Right hindlimb (tissue), 1 donor: ENCODE data around the gene SYTL3.
A peak's percentile ranks its signal among the peaks of the same experiment; 100 is the strongest.
"Not testable (repeated sequence)": the region's sequence is repeated elsewhere in the genome, so short reads cannot be mapped to it uniquely, and the experiment has no call there.

Experiments used
- DNase-seq: peaks from one replicate; pipeline ENCODE4 v3.0.0-alpha.2; 2018

Gene SYTL3

DNA sequence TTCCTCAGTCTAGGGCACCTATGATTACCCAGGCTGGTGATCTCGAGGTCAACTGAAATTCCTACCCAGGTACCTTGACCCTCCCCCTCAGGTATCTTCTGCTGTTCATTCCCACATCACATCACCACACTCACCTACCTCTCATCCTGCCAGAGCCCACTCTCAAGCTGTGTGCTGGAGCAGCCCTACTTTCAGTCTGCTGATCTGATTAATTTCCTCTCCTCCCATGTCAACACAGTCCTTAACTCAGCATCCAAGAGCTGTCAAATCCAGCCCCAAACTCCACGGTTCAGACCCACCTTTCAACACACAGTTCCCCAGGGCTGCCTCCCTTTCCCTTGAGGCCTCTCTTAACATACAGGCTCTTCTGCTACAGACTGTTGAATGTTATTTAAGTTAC lies 126.9 kb downstream of the SYTL3 start:
- no peak for DNase-seq

DNA sequence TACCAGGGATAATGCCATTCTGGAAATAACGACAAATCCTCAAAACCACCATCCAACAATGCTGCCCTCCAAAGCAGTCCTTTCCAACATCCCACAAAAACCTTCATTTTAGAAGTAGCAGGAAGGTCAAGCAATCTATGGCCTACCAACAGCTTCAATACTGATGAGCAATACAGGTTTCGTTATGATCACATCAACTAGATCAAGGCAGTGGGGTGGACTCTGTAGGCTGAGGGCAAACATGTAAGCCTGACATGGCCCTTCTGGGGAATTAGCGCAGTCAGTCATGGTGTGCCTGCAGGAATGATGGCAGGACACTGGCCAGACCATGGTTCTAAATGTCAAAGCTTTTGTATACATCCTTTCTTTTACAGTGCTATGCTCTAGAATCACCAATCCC lies 127.7 kb downstream of the SYTL3 start:
- DNase-seq: no peak

DNA sequence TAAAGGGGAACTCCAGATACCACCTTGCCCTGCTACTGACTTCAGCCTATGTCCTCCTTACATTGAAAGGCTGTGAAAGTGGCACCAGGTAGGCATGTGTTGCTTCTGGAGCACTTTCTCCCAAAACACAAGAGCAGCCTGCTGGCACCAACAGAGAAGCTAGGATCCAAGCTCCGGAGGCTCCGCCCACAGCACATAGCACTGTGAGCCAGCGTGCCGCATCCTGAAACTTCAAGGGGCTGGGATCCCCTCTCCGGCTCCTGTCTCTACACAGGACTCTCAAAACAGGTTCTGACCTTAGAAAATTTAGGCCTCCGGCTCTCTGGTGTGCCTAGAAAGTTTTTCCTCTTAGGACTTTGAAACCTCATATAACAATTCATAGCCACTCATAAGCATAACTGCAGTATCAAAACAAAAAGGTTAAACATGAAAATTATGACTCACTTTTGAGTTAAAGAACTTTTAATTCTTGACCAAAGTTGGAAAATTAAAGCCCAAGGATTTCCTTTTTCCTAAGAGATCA lies 128.2 kb downstream of the SYTL3 start:
- no peak for DNase-seq

DNA sequence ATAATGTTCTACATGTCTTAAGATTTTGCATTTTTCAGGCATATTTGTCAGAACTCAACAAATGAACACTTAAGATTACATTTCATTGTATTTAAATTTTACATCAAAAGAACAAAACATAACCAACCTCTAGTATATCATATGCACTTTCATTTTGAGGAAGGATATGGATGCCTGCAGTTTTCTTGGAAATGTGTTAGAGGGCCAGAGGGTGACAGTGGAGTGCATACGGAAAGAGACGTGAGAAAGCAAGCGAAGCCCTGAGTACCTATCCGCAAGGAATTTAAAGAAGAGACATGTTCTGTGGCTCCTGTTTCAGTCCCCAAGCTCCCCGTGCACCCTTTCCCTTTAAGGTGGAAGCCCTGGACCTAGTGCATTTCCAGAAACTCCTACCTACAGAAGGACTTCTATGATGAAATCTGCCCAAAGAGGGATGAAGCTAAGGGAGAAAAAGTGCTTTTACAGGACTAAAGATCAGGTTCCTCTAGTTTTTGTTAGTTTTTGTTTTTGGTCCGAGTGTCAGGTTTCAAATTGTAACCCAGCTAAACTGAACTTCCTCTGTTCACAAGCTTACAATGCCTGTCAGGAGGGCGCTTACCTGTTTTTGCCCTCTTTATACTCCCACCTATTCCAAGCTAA lies 130.5 kb downstream of the SYTL3 start:
- DNase-seq: no peak

DNA sequence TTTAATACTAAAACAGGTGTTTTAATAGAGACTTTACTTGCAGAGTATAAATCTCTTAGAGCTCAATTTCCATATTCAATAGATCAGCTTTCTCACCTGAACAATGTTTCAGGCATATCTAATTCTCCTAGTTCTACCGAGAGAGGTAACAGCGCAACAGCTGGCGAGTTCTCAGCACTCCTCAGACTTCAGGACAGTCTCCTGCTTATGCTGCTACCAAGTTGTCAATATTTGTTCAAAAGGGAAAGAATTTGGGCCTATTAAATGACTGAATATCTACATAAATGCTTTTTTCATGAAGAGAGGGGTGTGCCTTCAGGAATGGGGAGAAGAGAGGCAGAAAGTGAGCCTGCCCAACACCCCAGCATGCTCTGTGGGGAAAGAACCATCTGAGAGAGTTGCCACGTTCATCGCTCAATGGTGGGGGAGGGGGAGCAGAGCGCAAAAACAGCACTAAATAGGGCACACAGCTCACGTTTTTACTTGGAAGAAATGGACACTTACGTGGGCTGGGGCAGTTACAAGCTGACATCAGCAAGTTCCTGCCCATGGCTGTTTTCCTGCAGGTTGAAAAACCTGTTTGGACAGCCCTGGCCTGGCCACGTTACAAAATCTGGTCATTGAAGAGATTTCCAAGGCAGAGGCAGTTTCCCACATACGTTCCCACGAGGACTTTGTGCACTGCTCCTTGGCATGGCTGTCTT lies 131.3 kb downstream of the SYTL3 start:
- DNase-seq: no peak

DNA sequence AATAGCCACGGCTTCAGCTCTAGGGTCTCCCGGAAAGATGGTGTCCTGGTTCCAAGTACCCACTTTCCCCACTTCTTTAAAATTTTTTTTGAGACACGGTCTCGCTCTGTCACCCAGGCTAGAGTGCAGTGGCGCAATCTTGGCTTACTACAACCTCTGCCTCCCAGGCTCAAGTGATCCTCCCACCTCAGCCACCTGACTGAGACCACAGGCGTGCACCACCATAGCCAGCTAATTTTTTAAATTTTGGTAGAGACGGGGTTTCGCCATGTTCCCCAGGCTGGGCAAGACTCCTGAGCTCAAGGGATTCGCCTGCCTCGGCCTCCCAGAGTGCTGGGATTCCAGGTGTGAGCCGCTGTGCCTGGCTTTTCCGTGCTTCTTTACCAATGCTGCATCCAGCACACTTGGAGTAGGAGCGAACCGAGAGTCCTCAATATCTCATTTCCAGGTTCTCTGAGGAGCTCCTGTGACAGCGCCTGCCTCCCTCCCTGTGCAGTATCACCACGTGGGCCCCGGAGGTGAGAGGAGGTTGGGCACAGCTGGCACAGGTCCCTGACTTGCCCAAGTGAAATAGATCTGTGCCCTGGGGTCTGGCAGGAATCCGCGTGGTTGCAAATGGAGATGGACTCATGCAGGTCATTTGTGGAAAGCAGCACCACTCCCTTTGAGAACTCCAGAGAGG lies 132.0 kb downstream of the SYTL3 start:
- no peak for DNase-seq

DNA sequence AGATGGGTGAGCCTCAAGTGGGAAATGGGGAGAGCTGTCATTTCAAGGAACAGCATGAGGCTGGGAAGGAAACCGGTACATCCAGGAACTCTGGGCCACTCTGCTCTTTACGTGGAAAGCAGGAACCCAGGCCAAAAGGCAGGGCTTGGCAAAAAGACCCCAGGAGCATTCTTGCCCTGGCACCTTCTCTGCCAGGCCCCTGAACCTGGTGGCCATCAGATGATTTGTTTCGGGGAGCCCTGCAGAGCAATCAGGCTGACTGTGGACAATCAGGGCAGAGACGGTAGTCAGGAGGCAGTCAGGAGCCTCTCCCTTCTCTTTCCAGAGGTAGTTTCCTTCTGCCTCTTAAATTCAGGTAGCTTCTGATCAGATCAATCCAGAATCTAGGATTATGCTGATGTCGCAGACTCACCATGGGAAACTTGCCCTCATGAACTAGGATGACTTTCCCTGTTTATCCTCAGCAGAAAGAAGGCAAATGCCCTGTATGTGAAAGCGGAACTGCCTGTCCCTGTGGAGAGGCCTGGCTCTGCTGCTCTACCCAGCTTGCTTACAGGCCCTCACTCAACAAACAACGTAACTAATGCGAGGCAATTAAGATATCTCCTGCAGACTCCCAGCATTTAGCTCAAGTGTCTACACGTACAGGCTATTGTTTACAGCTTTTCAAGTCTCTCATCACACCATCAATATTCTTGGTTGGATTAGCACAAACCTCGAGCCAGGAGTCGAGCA lies 132.7 kb downstream of the SYTL3 start:
- DNase-seq: no peak

DNA sequence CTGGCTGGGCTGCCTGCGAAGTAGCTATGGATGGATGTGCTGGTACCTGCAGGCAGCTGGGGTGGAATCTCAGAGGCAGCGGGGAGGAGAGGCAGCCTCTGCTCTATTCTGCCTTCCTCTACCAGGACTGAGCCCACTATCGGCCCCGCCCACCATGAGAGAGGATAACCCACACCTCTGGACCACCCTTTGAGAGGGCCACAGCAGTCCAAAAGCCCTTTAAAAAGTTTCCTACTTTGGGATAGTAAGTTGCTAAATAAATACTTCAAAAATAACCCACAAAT lies 133.3 kb downstream of the SYTL3 start:
- no peak for DNase-seq

DNA sequence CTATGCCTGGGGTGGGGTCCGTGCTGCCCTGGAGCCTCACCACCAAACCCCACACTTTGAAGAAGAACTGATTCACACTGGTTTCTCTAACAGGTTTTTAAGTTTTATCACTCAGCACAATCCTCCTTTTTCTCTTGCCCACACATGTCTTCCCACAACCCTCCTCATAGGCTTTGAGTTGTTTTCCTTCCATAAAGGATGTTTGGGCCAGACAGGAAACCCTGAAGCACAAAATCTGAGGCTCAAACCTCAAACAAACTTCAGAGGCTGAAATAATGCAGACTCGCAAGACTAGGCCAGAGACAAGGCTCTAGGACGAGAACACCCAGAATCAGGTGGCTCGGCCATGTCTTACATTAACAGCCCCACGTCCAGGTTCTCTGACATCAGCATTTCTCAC lies 134.0 kb downstream of the SYTL3 start:
- no peak for DNase-seq

DNA sequence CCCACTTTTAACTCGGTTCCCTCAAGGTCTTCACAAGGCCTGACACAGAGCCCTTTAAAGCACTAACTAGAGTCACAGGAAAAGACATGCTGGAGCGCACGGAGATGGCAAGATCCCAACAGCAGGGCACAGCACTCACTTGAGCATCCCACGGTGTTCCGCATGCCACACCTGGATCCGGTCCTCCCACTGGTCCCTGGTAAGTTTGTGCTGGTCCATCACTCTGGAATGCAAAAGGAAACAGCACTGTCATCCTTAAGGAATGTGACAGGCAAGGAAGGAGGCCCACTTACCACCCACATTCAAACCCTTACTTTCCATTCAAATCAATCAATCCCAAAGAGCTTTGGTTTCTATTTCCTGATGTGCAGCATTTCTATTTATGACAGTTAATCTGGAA lies 134.7 kb downstream of the SYTL3 start:
- no peak for DNase-seq

DNA sequence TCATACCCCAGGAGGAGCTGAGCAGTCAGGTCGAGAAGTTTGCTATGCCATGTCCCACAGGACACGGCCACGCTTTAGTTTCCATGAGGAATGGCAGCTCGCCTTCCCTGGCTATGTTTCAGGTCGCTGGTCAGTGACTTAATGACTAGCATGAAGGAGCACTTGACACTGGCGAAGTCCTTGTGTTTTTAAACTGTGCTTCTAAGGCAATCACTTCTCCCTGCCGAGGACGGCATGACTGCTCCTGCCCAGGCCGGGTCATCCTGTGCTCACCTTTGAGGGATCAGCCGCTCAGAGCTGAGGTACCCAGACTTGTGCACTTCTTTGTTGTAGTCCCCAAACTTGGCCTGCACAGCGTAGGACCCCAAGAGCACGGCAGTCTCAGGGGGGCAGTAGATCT lies 135.2 kb downstream of the SYTL3 start:
- DNase-seq: no peak

DNA sequence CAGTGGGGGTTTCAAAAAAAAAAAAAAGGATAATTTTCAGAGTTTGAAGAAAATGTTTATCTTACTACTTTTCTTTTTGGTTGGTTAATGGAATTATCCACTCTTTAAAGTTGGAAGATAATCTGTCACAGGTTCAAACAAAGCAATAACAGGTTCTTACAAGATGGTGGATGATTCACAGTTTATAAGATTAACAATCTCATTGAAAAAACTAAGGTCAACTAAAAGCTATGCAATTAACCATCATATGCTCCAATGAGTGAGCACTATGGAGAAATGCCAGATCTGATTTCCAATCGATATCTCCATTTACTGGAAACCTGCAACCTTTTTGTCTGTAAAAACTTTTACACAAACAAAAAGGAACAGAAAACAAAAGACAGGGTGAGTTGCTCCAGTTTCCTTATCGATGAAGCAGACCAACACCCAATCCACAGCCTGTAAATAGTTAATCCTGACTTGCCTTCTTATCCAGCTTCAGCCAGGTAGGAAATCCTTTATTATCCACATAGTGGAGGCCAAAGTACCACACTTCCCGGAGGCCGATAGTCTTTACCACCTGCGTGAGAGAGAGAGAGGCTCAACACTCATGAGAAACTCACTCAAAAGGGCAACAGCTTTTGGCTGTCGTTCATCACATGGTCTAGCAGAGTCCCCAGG lies 136.9 kb downstream of the SYTL3 start:
- DNase-seq: no peak

DNA sequence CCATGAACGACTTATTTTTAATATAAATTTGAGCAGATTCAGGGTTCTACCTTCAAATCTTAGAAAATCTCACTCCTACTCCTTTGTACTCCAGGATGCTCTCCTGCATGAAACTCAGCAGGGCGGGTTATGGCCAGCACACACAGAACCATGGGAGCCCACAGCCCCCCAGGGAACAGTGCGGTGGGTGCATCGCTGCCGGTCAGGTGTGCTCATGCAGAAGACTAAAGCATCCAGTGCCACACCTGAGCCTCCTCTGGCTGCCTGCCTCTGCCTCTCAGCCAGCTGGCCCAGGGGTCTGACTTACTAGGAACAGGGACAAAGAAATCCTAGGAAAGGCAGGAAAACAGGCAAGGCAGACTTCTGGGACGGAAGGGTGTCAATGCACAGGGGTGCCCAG lies 137.5 kb downstream of the SYTL3 start:
- DNase-seq: no peak

DNA sequence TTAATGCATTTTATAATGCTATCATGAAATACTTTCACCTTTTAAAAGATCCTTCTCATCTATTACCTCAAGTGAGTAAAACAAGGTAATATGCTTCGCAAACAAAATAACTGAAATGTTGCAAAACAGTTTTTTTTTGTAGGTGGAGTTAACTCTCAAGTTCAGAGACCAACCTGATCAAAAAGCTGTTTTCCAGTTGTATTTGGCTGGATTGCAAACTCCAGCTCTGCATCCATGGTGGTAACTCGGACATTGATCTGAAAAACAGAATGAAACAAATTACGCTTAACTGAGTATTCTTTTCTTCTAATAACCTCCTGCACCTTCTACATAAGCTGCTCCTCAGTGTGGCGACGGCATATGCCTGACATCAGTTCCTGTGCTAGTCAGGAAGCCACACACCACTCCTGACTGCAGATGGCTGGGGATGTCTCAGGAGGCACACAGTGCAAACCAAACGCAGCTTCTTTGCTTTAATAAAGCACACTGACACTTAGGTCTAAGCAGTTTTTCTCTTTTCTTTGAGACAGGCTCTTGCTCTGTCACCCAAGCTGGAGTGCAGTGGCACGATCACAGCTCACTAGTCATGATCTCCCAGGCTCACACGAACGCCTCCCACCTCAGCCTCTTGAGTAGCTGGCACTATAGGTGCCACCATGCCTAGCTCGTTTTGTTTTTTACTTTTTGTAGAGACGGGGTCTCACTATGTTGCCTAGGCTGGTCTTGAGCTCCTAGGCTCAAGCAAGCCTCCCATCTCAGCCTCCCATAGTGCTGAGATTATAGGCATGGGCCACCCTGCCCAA lies 139.5 kb downstream of the SYTL3 start:
- peak; percentile 41 for DNase-seq

DNA sequence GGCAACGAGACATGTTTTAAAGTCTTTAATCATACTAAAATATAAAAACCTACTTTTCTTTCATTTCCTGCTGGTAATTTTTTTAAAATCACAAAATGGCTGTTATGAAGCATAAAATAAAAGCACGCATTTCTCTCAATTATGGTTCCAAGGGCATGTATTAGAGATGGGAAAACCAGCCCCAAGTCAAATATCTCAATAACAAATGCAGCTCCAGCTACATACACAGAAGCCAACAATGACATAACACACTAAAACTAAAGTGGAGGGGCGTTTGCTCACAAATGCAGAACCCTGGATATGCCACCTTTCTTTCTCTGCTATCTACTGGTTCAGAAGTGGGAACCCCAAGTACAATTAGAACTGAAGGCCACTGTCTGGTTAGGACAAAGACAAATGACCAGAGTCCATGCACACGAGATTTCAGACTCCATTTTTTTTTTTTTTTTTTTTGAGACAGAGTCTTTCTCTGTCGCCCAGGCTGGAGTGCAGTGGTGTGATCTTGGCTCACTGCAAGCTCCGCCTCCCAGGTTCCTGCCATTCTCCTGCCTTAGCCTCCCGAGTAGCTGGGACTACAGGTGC lies 141.5 kb downstream of the SYTL3 start:
- no peak for DNase-seq

DNA sequence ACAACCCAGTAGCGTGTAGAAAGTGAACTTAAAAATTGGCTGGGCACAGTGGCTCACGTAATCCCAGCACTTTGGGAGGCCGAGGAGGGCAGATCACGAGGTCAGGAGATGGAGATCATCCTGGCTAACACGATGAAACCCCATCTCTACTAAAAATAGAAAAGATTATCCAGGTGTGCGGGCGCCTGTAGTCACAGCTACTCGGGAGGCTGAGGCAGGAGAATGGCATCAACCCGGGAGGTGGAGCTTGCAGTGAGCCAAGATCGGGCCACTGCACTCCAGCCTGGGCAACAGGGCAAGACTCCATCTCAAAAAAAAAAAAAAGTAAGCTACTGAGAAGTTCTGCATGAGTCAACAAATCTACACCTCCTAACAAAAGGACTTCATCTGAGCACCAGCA lies 142.7 kb downstream of the SYTL3 start:
- DNase-seq: not testable (repeated sequence)

DNA sequence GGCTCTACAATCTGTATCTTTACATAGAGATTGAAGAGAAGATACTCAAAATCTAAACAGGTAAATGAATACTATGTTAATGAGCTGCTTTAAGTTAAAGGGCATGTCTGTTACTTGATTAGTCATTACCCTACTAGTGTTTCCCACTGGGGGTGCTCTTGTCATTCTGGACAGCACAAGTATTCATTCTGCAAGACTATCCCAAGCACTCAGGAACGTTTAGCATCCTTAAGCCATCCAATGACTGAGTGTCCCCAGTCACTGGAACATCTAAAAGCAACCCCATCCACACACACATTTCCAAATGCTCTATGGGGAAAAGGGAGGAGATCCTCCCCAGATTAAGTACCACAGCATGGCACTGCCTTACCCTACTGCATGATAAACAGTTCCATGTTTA lies 143.6 kb downstream of the SYTL3 start:
- DNase-seq: no peak

DNA sequence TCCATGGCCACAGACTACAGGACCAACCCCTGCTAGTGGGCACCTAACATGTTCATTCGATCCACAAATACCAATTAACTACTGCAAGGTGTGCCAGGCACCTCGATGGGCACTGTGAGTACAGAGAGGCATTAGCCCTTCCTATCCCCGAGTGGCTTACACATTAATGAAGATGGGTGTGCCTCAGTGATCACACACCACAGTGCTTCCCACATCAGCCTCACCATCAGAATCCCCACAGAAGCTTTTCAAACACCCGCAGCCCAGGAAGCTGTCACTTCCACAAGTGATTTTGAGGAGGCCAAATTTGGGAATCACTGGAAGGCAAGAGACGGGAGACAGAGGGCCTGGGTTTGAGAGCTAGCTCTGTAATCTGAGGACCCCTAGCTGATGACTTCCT lies 145.7 kb downstream of the SYTL3 start:
- no peak for DNase-seq

DNA sequence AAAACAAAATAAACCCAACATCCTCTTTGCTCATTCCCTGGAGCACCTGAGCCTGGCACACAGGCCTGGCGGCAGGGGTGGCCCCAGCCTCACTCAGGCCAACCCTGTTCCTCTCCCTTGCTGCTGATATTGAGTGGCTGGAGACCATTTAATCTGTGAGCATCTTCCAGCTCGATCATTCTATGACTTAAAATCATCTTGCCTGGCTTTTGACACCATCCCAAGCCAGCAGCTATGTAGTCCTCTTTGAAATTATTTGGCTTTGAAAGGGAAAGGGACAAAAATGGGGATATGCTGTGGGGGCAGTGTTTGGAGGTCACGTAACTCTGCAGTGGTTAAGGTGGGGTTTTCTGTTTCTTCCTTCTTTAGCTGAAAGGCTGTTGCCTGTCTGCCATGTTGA lies 146.5 kb downstream of the SYTL3 start:
- DNase-seq: no peak

DNA sequence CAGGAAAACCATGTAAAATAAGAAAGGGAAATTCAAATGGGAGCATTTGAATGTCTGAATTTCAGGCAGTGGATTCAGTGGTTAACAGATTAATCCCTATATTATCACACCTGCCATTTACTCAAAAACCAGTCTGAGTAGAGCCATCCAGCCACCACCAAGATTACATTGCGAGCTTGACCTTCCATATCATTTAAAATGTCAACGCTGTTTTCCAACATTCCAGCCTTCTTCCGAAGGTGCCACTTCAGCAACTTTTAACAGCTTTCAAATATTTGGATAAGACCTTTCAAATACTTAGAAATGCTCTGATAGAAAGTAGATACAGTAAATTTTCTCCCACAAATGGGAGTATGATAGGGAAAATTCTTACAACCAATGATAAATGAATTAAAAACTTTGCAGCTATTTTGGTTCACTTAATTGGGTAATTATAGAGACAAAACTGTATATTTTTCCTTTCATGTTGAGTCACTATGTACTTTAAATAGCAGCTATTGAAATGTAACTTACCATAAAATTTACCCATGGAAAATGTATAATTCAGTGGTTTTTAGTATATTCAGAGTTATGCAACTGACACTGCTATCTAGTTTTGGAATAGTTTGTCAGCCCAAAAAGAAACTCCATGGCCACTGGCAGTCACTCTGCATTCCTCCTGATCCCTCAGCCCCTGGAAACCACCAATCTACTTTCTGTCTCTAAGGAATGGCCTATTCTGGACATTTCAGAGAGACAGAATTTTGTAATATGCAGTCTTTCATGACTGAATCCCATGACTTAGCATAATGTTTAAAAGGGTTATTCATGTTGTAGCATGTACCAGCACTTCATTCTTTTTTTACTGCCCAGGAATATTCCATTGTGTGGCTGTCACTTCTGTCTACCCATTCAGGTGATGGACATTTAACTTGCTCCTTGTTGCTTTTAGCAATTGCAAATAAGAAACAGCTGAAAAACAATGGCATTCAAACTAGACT lies 147.8 kb downstream of the SYTL3 start:
- no peak for DNase-seq

DNA sequence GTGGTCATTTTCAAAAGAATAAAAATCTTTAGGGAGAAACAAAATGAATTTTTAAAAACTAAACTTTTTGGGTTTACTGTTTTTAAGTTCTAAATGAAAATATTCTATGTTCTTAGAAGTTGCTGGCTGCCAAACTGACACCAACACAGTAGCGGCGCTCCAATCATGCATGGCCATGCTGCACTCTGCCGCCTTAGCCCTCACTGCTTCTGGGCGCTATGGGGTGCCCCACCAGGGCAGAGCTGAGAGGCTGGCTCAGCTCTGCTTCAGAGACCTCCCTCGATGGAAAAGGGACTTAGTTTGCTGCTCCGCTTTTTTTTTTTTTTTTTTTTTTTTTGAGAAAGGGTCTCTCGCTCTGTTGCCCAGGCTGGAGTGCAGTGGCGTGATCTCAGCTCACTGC lies 148.5 kb downstream of the SYTL3 start:
- DNase-seq: no peak
